ENCODE data around the gene MEIOSIN. TPM values are rescaled to one million over a fixed set of nuclear protein-coding genes. Genes with fewer than 3 reads are reported as not detected.
A peak's percentile ranks its signal among the peaks of the same experiment; 100 is the strongest.

Gene MEIOSIN
- total and polyA plus RNA-seq, 2 of the 13 experiments (the other 11 are each of a cell fraction or from before 2014, with no cell fraction given) = not detected

DNA sequence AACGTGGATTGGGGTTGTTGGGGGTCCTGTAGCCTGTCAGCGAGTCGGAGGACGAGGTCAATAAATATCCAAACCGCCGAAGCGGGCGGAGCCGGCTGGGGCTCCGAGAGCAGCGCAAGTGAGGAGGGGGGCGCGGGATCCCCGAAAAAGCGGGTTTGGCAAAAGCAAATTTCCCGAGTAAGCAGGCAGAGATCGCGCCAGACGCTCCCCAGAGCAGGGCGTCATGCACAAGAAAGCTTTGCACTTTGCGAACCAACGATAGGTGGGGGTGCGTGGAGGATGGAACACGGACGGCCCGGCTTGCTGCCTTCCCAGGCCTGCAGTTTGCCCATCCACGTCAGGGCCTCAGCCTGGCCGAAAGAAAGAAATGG, 36.6 kb downstream of the MEIOSIN start (continued):
- TF ChIP-seq, protein P1, sequence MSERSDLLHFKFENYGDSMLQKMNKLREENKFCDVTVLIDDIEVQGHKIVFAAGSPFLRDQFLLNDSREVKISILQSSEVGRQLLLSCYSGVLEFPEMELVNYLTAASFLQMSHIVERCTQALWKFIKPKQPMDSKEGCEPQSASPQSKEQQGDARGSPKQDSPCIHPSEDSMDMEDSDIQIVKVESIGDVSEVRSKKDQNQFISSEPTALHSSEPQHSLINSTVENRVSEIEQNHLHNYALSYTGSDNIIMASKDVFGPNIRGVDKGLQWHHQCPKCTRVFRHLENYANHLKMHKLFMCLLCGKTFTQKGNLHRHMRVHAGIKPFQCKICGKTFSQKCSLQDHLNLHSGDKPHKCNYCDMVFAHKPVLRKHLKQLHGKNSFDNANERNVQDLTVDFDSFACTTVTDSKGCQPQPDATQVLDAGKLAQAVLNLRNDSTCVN (CRISPR knock-in tag; IDR thresholded peaks at IDR 0.05; ENCODE audit: borderline replicate concordance) = no peak
- TF ChIP-seq ZNF816 (CRISPR knock-in tag; IDR thresholded peaks at IDR 0.05; ENCODE audit: borderline replicate concordance) (0 out of 2 replicates have a peak, but pooled peaks have one; percentile 1), SP4 (CRISPR knock-in tag; IDR thresholded peaks at IDR 0.05) (no peak), ZBTB46 (CRISPR knock-in tag; IDR thresholded peaks at IDR 0.05; ENCODE audit: borderline replicate concordance) (no peak), NKX3-1 (CRISPR knock-in tag; IDR thresholded peaks at IDR 0.05) (no peak), ZFP62 (CRISPR knock-in tag; IDR thresholded peaks at IDR 0.05) (no peak), NCOA5 (CRISPR knock-in tag; IDR thresholded peaks at IDR 0.05) (no peak), SMAD9 (CRISPR knock-in tag; IDR thresholded peaks at IDR 0.05) (no peak), RNF2 (conservative IDR thresholded peaks at IDR 0.05; ENCODE audit: low read depth) (no peak), SUZ12 (IDR thresholded peaks at IDR 0.05; ENCODE audit: low read depth, low read length) (no peak), ZSCAN29 (CRISPR knock-in tag; conservative IDR thresholded peaks at IDR 0.05) (peak; percentile 43; the same call in 1 of the 2 replicates), POLR2AphosphoS2 (IDR thresholded peaks at IDR 0.05; ENCODE audit: low read depth, low read length) (no peak), POLR2AphosphoS5 (IDR thresholded peaks at IDR 0.05; ENCODE audit: low read depth, low read length) (no peak), SMAD3 (CRISPR knock-in tag; IDR thresholded peaks at IDR 0.05) (peak; percentile 18; the same call in 1 of the 2 replicates), DZIP1 (CRISPR knock-in tag; IDR thresholded peaks at IDR 0.05) (no peak), GPN1 (CRISPR knock-in tag; IDR thresholded peaks at IDR 0.05; ENCODE audit: borderline replicate concordance) (no peak)
- TF ChIP-seq, protein P2, sequence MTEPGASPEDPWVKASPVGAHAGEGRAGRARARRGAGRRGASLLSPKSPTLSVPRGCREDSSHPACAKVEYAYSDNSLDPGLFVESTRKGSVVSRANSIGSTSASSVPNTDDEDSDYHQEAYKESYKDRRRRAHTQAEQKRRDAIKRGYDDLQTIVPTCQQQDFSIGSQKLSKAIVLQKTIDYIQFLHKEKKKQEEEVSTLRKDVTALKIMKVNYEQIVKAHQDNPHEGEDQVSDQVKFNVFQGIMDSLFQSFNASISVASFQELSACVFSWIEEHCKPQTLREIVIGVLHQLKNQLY (CRISPR knock-in tag; IDR thresholded peaks at IDR 0.05) = no peak
- TF ChIP-seq, protein P3, sequence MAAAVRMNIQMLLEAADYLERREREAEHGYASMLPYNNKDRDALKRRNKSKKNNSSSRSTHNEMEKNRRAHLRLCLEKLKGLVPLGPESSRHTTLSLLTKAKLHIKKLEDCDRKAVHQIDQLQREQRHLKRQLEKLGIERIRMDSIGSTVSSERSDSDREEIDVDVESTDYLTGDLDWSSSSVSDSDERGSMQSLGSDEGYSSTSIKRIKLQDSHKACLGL (CRISPR knock-in tag; IDR thresholded peaks at IDR 0.05) = no peak
- TF ChIP-seq, protein P4, sequence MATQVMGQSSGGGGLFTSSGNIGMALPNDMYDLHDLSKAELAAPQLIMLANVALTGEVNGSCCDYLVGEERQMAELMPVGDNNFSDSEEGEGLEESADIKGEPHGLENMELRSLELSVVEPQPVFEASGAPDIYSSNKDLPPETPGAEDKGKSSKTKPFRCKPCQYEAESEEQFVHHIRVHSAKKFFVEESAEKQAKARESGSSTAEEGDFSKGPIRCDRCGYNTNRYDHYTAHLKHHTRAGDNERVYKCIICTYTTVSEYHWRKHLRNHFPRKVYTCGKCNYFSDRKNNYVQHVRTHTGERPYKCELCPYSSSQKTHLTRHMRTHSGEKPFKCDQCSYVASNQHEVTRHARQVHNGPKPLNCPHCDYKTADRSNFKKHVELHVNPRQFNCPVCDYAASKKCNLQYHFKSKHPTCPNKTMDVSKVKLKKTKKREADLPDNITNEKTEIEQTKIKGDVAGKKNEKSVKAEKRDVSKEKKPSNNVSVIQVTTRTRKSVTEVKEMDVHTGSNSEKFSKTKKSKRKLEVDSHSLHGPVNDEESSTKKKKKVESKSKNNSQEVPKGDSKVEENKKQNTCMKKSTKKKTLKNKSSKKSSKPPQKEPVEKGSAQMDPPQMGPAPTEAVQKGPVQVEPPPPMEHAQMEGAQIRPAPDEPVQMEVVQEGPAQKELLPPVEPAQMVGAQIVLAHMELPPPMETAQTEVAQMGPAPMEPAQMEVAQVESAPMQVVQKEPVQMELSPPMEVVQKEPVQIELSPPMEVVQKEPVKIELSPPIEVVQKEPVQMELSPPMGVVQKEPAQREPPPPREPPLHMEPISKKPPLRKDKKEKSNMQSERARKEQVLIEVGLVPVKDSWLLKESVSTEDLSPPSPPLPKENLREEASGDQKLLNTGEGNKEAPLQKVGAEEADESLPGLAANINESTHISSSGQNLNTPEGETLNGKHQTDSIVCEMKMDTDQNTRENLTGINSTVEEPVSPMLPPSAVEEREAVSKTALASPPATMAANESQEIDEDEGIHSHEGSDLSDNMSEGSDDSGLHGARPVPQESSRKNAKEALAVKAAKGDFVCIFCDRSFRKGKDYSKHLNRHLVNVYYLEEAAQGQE (IDR thresholded peaks at IDR 0.05; ENCODE audit: borderline replicate concordance in 1 of 2, low read depth in 1 of 2, low read length in 2 of 2) = no peak

Data from HepG2 (cell line).